Right lung (tissue), 10 donors: ENCODE data around the gene GFRAL. TPM values are rescaled to one million over a fixed set of nuclear protein-coding genes. Genes with fewer than 3 reads are reported as not detected.
A peak's percentile ranks its signal among the peaks of the same experiment; 100 is the strongest.
"Not testable (repeated sequence)": the region's sequence is repeated elsewhere in the genome, so short reads cannot be mapped to it uniquely, and the experiment has no call there.

Experiments used
- DNase-seq, 2 donors: peaks; one replicate each; pipeline ENCODE4 v3.0.0-alpha.2; 2013
- long read RNA-seq, 8 donors: transcript quantifications; one replicate each; lab custom pipeline, GENCODE V29; 2026
- polyA plus RNA-seq, 5 donors: library from polyadenylated mRNA; unstranded; fragments of 120-200 nt; gene quantifications; one replicate each; pipeline versions ENCODE4 v1.2.1 to v1.2.3, GENCODE V29; 2013; ENCODE audit warnings: inconsistent platforms in 1 of 5, low replicate concordance in 1 of 5; ENCODE audit not compliant: insufficient read length in 5 of 5, insufficient read depth in 1 of 5

The GFRAL gene
- not detected for polyA plus RNA-seq
- long read RNA-seq, donor 1: 0 reads
- long read RNA-seq, donor 2: 0 reads
- long read RNA-seq, donor 3: 0 reads
- long read RNA-seq, donor 4: 0 reads
- long read RNA-seq, donor 5: 0 reads
- long read RNA-seq, donor 6: 0 reads
- long read RNA-seq, donor 7: 0 reads
- long read RNA-seq, donor 8: 0 reads

DNA sequence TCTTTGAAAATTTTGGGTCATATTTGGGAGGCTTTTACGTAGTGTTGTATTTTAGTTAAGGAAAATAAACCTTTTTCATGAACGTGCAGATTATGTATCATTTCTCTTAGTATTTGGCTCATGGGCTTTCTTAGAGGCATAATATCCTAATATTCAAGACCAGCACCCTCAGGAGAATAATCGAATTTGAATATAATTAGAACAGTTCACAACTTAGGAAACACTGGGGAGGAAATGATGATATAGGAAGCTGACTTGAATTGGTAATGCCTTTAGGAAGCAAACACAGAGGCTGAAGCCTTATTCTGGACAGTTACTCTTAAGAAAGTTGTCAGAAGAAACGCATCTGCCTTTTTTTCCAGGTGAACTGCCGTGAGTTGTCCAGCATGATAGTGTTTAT lies at the start of gene GFRAL:
TSS of gene GFRAL (plus strand) at position 301 of the 400 bp plus-strand sequence. CDS start at position 387, 86 bp downstream.
- DNase-seq: no peak

- DNase-seq: peak; percentile 49 to 56
Observed at GRCh38 chr6:55277646-55278045, 49.6 kb upstream of the GFRAL start.

DNA sequence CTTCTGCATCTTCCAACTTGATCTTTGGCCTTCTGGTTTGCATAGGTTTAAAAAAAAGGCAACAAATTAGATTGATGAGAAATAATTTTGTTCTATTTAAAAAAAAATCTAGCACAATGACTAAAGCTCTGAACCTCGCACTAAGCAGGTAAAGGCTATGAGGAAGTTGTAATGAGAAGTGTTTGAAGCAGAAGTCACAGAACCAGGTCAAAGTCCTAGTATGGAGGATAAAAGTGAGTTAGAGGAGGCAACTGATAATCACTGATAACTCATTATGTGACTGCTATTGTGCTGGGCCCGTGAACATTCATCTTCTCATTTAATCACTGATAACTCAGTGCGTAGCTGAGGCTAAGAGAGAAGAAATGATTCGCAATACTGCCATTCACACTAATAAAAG lies 46.1 kb upstream of the GFRAL start:
- DNase-seq: no peak

DNA sequence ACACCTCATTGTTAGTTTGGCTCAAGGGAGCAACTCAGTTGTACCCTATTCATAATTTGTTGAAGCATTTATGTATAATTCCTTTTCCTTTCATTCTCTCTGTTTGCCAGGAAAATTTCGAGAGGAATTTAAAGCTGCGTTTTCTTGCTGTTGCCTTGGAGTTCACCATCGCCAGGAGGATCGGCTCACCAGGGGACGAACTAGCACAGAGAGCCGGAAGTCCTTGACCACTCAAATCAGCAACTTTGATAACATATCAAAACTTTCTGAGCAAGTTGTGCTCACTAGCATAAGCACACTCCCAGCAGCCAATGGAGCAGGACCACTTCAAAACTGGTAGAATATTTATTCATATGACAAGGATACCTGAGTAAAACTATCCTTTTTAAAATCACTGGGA lies 45.2 kb upstream of the GFRAL start:
- no peak for DNase-seq

- DNase-seq: no peak
Observed at GRCh38 chr6:55286824-55287223, 40.4 kb upstream of the GFRAL start.

GRCh38 chr6:55290736-55291135 lies 36.5 kb upstream of the GFRAL start:
- DNase-seq: no peak

DNA sequence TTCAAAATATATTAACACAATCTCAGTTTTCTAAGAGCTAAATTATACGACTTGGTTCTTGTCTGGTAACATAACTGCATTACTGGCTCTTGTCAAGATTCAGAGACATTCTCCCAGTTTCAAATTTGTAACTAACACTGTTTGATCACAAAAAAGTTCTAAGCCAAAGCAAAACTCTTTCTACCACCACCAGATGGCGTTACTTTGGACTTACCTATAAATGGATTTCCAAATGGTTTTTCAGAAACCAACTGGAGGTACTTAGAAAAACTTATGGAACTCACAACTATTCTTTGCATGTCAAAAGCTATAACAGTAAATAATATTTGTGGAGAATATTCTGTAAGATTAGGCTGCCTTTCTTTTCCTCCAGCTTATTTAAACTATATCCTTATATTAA lies 34.2 kb upstream of the GFRAL start:
- no peak for DNase-seq

DNA sequence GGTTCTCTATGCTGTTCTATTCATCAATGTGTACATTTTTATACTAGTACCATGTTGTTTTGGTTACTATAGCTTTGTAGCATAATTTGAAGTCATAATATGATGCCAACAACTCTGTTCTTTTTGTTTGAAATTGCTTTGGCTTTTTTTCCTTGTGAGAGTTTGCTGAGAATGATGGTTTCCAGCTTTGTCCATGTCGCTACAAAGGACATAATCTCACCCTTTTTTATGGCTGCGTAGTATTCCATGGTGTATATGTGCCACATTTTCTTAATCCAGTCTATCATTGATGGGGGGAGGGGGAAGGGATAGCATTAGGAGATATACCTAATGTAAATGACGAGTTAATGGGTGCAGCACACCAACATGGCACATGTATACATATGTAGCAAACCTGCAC lies 30.1 kb upstream of the GFRAL start:
- not testable (repeated sequence) for DNase-seq

DNA sequence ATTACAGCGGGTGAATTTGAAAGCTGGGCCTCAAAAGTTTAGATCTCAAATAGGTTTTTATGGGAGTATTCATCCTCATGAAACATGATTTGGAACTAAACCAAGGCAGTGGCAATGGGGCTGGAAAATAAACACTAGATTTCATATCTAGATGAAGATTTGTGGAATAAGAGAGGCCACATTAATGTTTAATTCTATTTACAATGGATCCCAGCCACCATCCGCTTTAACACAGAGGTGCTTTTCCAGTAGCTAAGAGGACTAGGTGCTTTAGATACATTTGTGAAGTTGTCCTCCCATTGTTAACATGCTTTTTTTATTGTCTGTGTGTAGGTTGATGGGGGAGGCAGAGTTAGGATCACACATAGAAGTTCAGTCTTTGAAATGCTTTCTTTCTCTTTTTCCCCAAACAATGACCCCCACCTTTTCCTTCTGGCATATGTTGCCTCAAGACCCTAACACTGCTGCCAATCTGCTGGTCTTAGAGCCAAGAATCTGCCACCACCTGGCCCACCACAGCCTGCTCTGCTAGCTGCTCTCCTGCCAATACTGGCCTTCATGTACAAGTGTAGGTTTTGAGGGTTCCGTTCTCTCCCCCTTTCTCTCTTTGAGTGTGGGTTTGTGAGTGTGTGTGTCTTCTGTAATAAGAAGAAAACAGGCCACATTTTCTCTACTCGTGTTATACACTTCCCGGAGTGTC lies 27.8 kb upstream of the GFRAL start:
- no peak for DNase-seq

DNA sequence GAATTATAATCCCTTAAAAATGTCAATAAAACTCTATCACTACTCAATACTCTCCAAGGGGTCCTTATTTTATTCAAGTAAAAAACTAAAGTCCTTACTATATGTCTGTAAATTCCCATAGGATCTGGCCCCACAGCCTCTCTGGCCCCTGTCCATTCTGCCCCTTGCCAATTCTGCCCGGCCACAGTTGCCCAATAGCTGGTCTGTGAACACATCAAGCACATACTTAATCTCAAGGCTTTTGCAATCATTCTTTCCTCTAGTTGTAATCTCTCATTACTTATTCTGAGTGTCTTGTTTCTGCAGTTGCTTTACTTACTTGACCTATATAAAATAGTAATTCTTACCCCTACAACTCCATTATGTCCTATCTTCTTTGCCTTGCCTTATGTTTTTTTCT lies 22.5 kb upstream of the GFRAL start:
- DNase-seq: no peak

DNA sequence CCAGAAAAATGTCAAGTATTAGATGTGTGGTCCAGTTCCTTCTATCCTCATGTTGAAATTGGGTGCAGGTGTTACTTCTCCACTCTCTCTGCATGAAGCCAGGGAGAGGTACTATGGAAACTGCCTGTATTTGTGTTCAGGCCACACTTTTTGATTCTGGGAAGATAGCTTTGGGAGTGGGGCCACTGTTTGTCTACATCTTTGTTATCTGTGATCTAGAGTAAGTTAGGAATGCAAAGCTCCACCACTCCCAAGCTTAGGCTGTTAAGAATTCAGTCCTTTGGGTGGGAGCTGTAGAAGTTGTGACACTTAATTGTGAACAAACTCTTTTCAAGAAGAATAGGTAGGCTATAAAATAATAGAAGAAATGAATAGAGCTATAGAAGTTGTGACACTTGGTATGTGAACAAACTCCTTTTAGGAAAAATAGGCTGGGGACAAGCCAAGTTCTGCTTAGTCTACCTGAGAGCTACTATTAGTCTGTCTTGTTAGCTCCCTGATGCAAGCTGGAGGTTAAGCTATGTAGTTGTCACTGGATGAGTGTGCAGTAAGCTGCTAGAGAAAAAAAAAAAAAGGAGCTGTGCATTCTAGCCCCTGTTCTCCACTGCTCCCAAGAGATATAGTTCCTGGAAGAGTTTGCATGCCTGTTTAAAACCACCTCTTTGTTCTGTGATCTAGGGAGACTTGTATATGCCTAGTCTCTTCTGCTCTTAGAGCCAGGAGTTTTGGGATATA lies 7.1 kb upstream of the GFRAL start:
- DNase-seq: no peak

GRCh38 chr6:55320696-55321086 lies 6.6 kb upstream of the GFRAL start:
- DNase-seq: no peak

- DNase-seq: no peak
Observed at GRCh38 chr6:55377150-55377549, 49.9 kb downstream of the GFRAL start.

GRCh38 chr6:55379471-55379870 lies 52.2 kb downstream of the GFRAL start:
- no peak for DNase-seq

DNA sequence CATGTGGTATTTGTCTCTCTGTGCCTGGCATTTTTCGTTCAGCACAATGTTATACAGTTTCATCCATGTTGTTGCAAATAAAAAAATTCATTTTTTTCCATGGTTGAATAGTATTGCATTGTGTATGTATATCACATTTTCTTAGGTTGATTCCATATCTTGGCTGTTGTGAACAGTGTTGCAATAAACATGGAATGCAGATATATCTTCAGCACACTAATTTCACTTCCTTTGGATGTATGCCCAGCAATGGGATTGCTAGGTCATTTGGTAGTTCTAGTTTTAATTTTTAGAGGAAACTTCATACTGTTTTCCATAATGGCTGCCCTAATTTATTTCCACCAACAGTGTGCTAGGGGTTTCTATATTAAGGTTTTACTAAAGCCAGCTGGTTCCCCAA lies 52.6 kb downstream of the GFRAL start:
- peak in 1 of 2 donors; percentile 18 for DNase-seq

DNA sequence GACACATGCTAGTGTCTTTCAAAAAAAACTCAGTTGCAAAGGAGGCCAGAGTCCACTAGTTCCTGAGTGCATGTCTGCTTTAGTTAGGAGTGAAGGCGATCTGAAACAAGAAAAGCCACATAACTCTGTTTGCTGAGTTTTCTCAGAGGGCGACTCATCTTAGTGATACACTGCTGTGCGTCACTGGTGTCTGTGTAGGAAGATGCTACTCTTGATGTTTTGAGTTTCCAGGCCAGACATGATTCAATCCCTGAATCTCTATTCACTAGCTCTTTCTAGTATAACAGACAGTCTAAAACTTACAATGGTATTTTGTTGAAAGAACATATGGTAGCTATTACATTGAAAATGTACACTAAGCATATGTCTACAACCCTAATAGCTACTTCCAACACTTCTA lies 60.9 kb downstream of the GFRAL start:
- no peak for DNase-seq

DNA sequence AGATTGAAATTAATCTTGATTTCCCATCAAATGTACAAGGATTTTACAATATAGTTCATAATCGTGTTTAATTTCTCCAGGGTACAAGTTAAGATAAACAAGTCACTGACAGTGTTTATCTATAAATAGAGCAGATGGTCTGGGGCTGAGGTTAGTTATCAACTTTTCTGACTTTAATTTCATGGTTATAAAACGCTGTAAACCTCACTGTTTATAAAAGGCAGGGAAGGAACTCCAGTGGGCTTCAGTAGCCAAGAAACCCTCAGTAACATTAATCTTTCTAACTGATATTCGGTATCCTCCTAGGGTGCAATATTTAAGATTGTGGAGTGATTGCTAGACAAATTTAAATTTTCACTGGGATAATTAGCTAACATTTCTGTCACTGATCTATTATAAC lies 68.6 kb downstream of the GFRAL start:
- no peak for DNase-seq

- no peak for DNase-seq
Observed at GRCh38 chr6:55397986-55398385, 70.7 kb downstream of the GFRAL start.

GRCh38 chr6:55399351-55399750 lies 72.1 kb downstream of the GFRAL start:
- DNase-seq: no peak

- DNase-seq: no peak
Observed at GRCh38 chr6:55405474-55406235, 78.4 kb downstream of the GFRAL start.

- DNase-seq: no peak
Observed at GRCh38 chr6:55410674-55411073, 83.4 kb downstream of the GFRAL start.

- DNase-seq: no peak
Observed at GRCh38 chr6:55423933-55424332, 96.7 kb downstream of the GFRAL start.
